NCI-H446 treated with DMSO at 0.1 percent for 48 hours (cell line): ENCODE measurements around the gene CELF5.
"Not testable (repeated sequence)": the region's sequence is repeated elsewhere in the genome, so short reads cannot be mapped to it uniquely, and the experiment has no call there.

Experiments used
- DNase-seq: peaks from one replicate; lab custom pipeline; 2025; lab: John Stamatoyannopoulos, UW

Gene CELF5

DNA sequence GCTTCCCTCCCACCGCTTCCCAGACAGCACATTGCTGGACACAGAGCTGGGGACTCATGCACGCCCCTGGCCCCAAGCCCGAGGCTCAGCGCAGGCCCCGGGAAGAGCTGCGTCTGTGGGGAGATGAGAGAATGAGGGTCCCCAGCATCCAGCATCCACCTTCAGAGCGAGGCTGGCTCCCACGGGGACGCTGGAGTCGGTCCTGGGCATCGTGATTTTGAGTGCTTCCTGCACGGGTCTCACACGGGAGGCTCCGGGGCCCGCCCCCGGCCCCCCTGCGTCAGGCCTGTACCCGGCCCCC lies 34.0 kb upstream of the CELF5 start:
- DNase-seq: no peak

DNA sequence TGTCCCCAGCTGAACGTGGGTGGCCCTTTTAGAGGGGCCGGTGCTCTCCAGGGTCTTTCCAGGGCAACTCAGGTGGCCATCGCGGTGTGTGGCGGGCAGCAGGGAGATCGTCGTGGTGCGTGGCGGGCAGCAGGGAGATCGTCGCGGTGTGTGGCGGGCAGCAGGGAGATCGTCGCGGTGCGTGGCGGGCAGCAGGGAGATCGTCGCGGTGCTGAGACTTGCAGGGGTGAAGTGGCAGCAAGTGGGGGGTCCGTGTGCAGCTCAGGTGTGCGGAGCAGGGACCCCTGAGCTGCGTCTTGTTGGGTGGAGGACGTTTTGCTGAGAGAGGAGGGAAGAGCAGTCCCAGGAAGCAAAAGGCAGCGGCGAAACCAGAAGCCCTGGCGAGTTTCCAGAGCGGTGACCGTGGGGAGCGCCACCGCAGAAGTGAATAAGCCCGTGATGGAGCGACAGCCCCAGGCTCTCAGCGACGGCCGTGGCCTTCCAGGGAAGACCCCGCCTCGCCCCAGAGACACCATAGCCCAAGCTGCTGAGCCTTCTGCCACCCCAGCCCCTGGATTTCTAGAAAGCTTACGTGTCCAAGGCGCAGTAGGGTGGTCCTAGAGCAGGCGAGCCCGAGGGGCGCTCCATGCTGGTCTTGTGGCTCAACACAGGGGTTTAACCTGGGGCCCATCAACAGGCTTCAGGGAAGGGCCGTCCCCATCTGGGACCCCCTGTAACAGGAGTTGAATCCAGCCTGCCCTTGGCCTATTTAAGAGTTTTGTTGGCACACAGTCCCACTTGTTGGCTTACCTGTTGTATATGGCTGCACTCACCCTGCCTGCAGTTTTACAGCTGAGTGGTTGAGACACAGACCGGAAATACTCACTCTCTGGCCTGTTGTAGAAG lies 33.3 kb upstream of the CELF5 start:
- DNase-seq: no peak

DNA sequence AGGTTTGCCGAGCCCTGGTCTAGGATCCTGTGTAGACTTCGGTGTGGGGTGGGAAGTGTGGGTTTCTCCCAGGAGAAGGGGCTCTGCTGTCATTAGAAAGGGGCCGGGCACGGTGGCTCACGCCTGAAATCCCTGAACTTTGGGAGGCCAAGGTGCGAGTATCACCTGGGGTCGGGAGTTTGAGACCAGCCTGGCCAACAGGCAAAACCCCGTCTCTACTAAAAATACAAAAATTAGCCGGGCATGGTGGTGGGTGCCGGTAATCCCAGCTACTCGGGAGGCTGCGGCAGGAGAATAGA lies 32.7 kb upstream of the CELF5 start:
- DNase-seq: not testable (repeated sequence)

DNA sequence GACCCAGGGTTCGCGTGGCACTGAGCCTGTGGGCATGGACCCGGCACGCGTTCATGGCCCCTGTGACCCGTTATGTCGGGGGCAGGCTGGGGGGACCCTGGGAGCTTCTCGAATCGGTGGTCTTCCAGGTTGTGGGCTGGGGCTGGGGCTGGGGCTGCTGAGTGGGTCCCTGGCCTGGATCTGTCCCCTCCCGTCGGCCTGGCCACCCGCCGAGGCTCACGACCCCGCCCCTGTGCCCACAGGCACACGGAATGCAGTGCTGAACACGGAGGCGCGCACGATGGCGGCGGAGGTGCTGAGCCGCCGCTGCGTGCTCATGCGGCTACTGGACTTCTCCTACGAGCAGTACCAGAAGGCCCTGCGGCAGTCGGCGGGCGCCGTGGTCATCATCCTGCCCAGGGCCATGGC lies 32.2 kb upstream of the CELF5 start:
- DNase-seq: no peak

DNA sequence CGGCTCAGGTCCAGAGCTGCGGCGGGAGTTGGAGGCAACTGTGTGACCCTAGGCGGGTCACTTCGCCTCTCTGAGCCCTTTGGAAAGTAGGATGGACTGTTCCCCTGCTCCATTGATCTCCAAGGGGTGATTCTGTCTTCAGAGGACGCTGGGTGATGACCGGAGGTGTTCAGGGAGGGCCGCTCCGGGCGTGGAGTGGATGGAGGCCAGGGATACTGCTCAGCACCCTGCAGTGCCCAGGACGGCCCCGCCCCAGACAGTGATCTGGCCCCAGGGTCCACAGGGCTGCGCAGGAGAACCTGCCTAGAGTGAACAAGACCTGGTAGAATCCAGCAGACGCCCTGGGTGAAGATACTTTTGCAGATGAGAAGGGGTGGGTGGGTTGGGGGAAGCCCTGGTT lies 31.8 kb upstream of the CELF5 start:
- no peak for DNase-seq

DNA sequence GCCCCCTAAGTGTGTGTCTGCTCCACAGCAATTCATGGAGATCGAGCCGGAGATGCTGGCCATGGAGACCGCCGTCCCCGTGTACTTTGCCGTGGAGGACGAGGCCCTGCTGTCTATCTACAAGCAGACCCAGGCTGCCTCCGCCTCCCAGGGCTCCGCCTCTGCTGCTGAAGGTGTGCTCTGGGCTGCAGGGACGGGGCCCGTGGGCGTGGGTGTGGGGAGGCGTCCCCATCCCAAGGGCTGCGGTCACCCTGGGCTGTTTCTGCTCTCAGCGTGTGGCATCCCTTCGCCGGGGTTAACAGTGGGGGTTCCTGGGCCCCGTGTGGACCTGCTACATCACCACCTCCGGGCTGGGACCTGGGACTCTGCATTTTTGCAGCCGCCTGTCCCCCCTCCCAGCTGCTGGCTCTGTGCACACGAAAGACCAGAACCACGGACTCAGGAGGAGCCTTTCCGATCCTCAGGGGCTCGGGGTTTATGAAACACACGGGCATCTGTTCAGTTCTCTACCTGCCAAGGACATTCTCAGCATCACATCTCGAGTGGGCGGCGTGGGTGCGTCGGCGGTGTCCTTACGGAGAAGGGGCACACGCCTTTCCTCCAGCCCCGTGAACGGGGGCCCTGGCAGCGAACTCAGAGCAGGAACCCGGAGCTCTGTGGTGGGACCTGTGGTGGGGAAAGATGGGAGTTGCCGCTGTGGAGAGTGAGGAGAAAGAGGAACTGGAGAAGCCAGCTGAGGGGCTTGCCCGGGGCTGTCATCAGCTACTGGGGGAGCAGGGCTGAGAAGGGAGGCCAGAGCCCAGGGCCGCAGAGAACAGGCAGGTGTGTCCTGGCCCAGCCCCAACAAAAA lies 31.0 kb upstream of the CELF5 start:
- DNase-seq: no peak

DNA sequence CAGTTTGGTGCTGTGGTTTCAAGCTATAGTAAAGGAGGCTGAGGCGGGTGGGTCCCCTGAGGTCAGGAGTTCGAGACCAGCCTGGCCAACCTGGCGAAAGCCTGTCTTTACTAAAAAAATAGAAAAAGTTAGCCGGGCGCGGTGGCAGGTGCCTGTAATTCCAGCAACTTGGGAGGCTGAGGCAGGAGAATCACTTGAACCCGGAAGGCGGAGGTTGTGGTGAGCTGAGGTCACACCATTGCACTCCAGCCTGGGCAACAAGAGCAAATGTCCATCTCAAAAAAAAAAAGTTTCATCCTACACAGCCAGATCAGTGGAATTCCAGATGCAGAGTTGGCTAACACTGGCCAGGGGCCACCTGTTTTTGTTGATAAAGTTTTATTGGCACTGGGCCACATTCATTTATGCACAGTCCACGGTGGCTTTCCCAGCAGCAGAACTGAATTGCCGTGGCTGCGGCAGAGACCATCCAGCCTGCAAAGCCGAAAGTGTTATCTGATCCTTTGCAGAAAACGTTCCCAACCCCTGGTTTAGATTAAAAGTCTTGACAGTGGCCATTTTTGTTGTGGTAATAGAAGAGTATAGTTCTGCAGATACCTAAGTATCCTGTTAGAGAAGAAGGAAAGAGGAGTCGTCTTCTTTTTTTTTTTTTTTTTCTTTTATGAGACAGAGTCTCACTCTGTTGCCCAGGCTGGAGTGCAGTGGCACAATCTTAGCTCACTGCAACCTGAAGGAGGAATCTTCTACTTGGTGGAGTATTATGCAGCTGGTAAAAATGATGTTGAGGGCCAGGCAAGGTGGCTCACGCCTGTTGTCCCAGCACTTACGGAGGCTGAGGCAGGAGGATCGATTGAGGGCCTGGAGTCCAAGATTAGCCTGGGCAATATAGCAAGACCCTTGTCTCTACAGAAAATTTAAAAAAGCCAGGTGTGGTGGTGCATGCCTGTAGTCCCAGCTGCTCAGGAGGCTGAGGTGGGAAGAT lies 30.1 kb upstream of the CELF5 start:
- no peak for DNase-seq

DNA sequence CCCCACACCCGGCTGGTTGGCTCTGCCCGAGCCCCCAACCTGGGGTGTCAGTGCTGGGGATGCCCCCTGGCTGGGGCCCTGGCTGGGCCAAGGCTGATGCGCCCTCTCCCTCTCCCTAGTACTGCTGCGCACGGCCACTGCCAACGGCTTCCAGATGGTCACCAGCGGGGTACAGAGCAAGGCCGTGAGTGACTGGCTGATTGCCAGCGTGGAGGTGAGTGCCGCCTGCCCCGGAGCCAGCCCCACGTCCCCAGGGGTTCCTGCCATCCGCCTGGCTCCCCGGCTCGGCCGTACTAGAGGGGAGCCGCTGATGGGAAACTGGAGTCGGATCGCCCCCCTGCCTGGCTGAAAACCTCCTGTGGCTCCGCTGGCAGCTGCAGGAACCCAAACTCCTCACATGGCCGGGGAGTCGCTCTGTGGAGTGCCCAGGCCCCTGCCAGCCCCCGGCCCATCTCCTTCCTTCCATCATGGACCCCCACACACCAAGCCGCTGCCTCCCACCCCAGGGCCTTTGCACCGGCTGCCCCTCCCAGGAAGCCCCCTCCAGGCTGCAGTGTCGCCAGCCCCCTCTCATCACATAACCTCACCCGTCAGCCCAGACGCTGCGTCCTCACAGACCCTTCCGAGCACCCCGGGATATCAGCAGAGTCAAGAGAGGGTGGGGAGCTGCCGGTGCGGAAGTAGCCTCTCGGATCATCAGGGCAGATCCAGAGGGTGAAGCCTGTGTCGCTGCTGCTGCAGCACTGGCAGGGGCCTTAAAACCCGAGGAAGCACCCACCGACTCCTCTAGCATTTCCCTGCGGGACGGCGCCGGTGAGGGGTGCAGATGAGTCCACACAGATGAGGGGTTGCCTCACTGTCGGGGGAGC lies 28.2 kb upstream of the CELF5 start:
- no peak for DNase-seq

DNA sequence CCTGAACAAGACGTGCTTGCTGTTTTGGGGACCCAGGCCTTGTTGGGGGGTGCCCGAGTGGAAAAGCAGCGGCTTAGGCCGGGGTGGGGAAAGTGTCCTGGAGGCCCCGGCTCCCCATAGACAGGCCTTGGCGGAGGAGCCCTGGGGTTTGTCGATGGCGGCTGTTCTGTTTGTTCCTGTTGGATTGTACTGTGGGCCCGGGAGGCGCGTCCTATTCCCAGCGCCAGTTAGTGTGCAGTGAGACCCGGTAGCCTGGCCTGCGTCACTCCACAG lies 27.6 kb upstream of the CELF5 start:
- no peak for DNase-seq

DNA sequence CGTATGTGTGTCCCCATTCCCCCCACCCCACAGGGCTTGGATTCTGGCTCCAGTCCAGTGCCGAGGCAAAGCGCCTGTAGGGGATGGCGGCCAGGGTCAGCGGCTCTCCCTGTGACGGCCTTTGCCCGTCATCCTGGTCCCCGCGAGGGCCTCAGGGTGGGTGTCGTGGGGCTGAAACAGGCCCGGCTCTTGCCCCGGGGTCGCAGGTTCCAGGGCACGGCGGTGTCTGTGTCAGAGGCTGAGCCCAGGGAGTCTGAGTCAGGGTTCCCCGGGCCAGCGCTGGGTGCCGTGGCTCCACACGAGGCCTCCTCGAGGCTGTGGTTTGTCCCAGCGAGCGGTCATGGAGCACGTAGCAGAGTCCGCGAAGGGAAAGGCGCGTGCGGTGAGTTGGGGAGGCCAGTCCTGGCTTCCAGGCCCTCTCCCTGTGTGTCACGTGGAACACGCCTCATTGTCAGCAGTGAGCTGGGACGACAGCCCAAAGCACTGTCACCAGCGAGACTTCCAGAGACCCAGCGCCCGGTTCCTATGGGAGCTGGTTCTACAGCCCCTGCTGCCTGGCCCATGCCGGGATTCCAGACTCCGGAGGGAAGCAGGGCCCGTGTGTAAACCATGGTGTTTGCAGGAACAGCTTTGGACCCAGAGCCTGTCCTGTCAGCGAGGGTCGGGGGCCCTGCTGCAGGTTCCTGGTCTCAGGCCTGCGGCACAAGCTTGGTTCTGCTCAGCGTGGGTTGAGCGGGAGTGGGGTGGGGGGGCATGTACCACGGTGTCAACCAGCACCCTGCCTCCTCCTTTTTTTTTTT lies 25.4 kb upstream of the CELF5 start:
- no peak for DNase-seq

DNA sequence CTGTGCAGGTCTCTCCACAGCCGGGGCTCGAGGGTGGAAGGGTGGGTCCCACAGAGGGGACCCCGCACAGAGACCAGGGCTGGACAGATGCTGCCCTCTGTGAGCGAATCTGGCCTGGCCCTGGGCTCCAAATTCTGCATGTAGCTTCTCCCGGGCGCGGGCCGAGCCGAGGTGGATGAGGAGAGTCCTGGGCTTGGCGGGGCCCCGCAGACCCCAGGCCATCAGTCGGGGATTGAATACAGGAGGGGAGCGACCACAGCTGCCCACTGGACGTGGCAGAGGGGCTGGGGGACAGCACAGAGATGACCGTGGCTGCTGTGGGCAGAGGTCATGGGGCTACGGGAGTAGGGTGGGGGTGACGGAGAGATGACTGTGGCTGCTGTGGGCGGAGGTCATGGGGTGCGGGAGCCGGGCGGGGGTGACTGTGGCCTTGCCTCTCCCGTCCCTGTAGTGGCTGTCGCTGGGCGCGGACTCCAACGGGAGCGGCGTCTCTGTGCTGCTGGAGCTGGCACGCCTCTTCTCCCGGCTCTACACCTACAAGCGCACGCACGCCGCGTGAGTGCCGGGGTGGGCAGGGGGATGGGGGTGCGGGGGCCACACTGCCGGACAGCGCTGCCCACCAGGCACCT lies 23.3 kb upstream of the CELF5 start:
- DNase-seq: no peak

DNA sequence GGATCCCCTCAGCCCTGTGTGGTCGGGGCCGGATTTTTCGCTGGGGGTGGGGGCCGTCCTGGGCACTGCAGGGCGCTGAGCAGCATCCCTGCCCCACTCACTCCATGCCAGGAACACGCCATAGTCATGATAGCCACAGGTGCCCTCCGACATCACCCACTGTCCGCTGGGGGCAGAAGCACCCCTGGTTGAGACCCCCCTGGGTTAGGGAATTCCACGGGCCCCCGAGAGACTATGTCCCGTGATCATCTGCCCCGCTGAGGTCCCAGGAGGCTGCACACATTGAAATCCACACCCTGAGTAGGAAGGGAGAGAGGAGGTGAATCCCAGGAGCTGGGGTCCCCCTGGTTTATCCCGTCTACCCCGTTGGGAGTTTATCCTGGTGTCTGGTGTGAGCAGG lies 22.6 kb upstream of the CELF5 start:
- no peak for DNase-seq

DNA sequence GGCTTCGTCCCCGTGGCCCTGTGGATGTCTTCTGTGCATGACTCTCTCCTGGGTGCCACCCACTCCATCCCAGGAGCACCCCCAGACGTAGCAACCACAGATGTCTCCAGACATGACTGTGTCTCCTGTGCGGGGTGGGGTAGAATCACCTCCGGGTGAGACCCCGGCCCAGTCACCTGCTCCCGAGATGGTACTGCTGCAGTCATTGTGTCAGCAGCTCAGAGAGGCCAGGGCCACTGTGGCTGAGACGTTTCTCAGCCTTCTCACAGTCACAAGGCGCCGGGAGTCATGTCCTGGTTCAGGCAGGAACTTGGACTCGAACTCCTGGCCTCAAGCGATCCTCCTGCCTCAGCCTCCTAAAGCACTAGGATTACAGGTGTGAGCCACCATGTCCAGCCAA lies 22.1 kb upstream of the CELF5 start:
- DNase-seq: no peak

DNA sequence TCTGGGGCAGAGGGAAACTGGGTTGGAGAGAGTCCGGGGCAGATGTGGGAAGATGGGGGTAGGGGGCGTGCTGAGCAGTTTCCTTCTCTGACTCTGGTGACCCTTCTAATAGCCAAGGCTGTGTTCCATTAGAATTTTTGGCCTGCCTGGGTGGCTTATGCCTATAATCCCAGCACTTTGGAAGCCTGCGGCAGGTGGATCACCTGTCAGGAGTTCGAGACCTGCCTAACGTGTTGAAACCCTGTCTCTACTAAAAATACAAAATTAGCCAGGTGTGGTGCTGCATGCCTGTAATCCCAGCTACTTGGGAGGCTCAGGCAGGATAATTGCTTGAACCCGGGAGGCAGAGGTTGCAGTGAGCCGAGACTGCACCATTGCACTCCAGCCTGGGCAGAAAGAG lies 21.6 kb upstream of the CELF5 start:
- DNase-seq: not testable (repeated sequence)

DNA sequence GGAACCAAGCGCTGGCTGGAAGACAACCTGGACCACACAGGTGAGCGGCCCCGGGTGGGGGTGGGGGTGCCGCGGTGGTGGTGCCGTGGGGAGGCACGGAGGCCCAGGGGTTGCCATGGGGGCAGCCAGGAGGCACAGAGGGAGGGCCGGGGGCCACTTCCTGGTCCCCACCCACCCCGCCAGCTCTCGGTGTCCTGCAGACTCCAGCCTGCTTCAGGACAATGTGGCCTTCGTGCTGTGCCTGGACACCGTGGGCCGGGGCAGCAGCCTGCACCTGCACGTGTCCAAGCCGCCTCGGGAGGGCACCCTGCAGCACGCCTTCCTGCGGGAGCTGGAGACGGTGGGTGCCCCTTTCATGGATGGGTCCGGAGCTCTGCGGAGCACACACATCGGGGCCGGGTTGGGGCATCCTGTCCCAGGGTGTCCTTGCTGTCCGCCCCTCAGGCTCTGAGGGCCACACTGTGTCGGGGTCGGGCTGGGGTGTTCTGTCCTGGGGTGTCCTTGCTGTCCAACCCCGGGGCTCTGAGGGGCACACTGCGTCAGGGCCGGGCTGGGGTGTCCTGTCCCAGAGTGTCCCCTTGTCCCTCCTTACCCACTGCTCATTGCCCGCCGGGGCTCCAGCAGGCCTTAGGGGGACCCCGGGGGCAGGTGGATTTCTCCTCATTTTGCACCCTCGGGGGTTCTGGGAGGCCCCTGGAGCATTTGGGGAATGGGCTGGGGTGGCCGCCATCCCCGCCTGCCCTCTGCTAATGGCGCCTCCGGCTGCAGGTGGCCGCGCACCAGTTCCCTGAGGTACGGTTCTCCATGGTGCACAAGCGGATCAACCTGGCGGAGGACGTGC lies 20.4 kb upstream of the CELF5 start:
- DNase-seq: no peak

DNA sequence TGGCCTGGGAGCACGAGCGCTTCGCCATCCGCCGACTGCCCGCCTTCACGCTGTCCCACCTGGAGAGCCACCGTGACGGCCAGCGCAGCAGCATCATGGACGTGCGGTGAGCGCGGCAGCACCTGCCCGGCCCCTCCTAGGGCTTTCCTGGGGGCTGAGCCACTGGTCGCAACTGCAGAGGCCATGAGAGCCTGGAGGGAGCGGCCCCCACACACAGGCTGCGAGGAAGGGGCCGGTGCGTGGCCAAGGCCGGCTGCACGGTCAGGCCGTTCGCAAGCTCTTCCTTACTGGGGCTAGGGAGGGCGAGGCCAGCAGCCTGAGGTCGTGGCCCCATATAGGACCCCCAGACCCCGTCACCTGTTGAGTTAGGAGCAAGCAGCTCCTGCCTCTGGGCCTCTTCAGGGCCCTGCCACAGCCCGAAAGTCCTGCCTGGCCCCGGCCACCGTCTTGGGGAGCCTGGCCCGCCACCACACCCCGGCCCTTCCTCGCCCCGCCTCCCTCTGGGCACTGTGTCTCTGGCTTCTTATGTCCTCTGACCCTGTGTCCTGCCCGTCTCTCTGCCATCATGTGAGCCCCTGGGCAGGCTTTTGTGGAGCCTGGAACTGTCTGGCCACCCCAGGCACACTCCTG lies 19.7 kb upstream of the CELF5 start:
- no peak for DNase-seq

DNA sequence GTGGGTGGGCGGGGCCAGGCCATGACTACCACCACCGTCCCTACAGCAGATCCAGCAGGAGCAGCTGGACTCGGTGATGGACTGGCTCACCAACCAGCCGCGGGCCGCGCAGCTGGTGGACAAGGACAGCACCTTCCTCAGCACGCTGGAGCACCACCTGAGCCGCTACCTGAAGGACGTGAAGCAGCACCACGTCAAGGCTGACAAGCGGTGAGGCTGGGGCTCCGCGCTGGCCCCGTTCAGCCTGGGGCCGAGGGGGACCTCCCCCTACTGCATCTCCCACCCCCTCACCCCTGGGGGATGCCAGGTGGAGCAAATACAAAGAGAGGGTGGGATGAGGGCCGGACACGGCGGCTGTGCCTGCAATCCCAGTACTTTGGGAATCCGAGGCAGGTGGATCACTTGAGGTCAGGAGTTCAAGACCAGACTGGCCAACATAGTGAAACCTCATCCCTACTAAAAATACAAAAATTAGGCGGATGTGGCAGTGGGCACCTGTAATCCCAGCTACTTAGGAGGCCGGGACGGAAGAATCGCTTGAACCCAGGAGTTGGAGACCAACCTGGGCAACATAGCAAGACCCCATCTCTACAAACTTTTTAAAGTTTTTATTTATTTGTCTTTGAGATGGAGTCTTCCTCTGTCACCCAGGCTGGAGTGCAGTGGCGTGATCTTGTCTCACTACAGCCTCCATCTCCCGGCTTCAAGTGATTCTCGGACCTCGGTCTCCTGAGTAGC lies 18.1 kb upstream of the CELF5 start:
- DNase-seq: no peak
